Vagina (tissue), 2 donors: ENCODE measurements around the gene GJC2.

Source experiments
- POLR2A ChIP-seq, 2 donors: fragments of 450-650 bp; IDR thresholded peaks; one replicate each; pipeline ENCODE4 v1.6.1; 2017; ENCODE audit warnings: antibody characterized with exemption in 2 of 2, mild to moderate bottlenecking in 2 of 2, moderate library complexity in 2 of 2
- POLR2AphosphoS5 ChIP-seq, 2 donors: sonication (generic); formaldehyde crosslinking; IDR thresholded peaks; one replicate each; pipeline ENCODE4 v1.9.0; 2017; ENCODE audit warnings: antibody characterized with exemption in 2 of 2, mild to moderate bottlenecking in 2 of 2, low read depth in 1 of 2; ENCODE audit not compliant: insufficient read depth in 1 of 2
- TF ChIP-seq, protein P1 (sequence below), 3 experiments: fragments of 450-650 bp in 2 of 3; fragments of 200-600 bp in 1 of 3; sonication (generic) in 1 of 3; IDR thresholded peaks; one replicate each; pipeline ENCODE4 v1.5.1; 2017 to 2019; ENCODE audit warnings: antibody characterized with exemption in 3 of 3, mild to moderate bottlenecking in 2 of 3, moderate library complexity in 2 of 3

GRCh38 chr1:228142701-228143136, 7.0 kb upstream of the GJC2 start:
- TF ChIP-seq, protein P1, sequence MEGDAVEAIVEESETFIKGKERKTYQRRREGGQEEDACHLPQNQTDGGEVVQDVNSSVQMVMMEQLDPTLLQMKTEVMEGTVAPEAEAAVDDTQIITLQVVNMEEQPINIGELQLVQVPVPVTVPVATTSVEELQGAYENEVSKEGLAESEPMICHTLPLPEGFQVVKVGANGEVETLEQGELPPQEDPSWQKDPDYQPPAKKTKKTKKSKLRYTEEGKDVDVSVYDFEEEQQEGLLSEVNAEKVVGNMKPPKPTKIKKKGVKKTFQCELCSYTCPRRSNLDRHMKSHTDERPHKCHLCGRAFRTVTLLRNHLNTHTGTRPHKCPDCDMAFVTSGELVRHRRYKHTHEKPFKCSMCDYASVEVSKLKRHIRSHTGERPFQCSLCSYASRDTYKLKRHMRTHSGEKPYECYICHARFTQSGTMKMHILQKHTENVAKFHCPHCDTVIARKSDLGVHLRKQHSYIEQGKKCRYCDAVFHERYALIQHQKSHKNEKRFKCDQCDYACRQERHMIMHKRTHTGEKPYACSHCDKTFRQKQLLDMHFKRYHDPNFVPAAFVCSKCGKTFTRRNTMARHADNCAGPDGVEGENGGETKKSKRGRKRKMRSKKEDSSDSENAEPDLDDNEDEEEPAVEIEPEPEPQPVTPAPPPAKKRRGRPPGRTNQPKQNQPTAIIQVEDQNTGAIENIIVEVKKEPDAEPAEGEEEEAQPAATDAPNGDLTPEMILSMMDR (IDR thresholded peaks at IDR 0.05), result no peak
- TF ChIP-seq POLR2A (IDR thresholded peaks at IDR 0.05) (no peak), POLR2AphosphoS5 (IDR thresholded peaks at IDR 0.05; ENCODE audit: insufficient read depth in 1 of 2, low read depth in 1 of 2) (no peak)
